EH (cell line): ENCODE results near the gene ZC3H8.
A peak's percentile ranks its signal among the peaks of the same experiment; 100 is the strongest.
"Not testable (repeated sequence)": the region's sequence is repeated elsewhere in the genome, so short reads cannot be mapped to it uniquely, and the experiment has no call there.

ENCODE experiments used
- DNase-seq: peaks from one replicate; pipeline ENCODE4 v3.0.0-alpha.2; 2015; ENCODE audit warnings: low read depth

ZC3H8 gene

DNA sequence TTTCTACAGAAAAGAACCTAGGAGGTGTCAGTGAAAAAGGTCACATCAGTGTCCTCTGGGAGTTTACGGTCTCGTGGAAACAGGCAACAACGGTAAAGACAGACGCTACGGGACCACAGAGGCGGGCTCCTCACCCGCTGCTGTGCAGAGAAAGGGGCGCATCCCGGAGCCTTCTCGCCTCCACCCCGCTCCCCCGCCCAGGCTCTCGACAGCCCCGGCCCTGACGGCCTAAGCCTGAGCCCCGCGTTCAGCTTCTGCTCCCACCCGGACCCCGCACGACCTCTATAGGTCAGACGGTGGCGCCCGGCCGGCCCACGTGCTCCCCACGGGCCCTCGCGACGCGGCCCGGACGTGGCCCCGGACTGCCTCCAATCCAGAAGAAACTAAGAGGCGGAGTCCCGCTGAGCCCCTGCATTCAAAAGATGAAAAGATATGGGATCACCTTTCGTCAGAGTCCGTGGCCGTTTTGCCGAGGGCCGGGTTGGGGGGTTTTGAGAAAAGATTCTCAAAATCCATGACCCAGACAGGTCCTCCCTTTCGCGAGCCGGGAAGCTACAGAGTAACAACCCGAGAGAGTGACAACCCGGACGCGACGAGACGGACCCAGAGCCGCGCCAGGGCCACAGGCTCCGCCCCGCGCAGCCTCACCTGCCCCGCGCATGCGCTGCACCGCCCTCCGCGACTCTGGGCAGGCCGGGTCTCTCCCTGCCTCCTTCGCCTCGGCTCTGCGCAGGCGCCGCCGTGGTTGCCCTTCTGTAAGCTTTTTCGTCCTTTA lies at the start of gene ZC3H8:
Gene ZC3H8 (minus strand): TSS at position 577 of the 775 bp plus-strand sequence. CDS start 61 bp downstream, at position 516.
- DNase-seq, result peak; percentile 89

DNA sequence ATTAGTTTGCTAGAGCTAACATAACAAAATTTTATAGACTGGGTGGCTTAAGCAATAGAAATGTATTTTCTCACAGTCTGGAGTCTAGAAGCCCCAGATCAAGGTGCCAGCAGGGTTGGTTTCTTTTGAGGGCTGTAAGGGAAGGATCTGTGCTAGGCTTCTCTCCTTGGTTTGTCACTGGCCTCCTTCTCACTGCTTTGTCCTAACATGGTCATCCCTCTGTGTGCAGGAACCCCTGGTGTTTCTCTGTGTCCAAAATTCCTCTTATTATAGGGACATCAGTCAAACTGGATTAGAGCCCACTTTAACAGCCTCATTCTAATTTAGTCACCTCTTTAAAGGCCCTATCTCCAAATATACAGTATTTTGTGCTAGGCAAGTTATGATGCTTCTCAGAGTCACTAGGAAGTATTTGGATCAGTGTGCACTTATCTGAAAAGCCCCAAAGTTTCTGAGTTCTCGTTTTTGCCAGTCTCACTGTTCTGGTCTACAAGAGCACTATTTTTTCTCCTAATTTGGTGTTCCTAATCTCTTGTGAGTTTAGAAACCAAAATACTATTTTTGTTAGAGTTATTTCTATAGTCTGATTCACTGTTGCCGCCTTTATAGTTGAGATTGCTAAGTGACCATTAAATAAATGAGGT lies 49.6 kb upstream of the ZC3H8 start:
- no peak for DNase-seq

DNA sequence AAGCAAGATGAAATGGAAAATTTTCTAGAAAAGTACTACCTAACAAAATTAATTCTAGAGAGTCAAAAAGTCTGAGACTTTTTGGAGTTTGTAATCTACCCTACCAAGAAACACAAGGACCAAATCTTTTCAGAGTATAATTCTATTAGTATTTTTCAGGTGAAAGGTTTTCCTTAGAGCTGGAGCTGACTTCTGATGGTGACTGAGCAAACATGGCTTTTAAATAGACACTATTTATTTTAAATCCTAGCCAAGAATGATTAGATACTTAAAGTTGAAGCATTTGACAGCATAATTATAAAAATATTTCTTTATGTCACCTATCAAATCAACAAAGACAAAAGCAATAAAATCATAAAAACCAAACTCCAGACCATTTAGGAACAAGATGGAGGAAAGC lies 47.1 kb upstream of the ZC3H8 start:
- no peak for DNase-seq

DNA sequence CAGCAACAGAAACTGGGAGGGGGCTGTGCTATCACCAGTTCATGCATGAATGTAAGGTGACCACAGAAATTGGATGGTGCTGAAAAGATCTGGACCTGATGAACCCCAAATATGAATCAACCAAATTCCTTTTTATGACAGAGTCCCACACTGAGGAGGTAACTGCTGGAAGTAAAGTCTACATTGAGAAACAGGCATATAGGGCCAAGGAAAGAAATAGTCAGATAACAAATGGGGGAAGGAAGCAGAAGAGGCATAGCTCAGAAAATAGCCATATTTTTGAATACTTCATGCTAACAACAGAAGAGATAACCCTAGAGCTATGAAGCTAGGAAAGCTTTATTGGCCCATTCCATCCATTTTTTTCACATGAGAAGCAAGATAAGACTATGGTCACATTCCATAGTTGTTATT lies 46.3 kb upstream of the ZC3H8 start:
- DNase-seq, result peak; percentile 61

DNA sequence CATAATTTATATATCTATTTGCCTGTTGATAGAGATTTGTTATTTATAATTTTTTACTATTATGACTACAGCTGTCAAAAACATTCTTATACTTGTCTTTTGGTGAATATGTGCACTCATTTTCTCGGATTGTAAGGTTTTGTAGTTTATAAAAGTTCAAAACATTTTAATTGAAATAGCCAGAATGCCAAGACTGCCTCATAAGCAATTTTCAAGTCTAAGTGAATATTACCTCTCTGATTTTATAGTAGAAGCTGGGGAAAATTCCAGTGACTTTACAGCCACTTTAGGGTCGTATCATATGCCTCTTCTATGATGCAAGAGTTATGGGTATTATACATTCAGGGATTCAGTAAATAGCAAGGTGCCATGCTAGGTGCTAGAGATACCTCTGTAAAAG lies 41.6 kb upstream of the ZC3H8 start:
- DNase-seq, result no peak

DNA sequence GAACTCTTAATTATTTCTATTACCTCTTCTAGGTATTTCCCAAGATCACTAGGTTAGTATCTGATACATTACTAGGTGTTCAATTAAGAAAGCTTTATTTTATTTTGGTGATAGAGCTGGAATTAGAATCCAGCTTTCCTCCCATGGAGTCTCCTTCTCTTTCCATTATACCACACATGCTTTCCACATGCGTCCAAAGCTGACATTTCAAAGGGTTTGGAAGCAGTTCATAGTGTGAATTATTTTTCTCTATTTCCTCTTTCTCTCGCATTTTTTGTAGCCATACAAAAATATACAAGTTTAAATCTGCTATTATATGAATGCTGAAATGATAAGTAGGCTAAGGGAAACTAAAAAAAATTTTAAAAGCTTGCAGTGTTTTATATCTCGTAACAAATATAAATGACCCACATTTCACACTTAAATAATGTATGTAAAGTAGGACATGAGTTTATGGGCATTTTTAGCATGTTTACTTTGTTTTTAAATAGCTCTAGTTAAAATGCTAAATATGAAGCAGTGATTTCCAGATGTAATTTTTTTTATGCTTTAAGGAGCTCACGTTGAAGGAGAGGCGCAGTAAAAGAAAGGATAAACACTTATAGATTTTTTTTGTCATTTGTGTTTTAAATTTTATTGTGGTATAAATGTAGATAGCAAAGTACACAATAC lies 40.7 kb upstream of the ZC3H8 start:
- no peak for DNase-seq

DNA sequence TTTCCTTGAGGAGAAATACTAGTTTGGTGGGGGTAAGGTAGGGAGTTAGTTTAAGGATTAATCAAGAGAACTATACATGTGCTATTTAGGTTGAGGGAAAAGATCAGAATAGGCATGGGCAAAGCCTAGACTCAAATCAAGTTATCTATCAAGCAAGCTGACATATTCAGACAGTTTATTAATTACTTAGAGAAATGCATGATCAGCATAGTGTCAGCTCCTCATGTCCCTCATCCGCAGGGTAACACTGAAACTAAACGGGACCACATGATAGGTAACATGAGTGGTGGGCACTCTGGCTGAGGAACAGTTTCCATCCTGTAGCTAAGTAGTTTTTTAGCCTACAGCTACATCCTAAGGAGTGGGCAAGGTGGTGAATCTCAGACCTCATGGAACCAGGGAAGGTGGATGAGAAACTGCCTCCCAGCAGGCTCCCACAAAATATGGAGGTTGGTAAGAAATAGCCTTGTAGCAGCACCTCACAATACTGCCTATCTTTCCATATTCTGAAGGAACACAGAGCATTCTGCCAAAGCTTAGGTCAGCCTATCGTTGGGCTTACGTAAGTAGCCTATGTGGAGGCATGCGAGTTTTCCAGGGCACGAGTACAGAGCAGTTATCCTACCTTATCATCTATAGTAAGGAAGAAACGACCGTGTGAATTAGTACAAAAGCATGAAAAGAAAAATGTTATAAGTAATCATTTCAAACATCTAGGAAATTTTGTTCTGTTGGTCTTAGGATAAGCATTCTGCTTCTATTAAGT lies 39.0 kb upstream of the ZC3H8 start:
- DNase-seq, result no peak

DNA sequence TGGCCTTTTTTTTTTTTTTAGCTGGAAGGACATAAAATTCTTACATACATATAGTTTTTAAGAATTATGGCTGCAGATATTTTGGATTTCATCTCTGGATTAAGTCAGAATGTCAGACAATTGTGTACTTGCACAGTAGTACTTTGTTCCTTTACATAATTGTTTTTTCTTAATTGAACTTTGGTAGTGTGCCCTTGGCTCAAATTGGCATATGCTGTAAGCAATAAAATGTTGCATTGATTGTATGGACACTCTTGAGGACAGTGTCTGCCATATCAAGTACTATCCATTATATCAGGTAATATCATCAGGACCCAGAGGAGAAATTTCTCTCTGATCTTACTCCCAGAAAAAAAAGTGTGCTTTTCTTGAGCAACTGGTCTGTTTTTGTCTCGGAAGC lies 35.8 kb upstream of the ZC3H8 start:
- no peak for DNase-seq

DNA sequence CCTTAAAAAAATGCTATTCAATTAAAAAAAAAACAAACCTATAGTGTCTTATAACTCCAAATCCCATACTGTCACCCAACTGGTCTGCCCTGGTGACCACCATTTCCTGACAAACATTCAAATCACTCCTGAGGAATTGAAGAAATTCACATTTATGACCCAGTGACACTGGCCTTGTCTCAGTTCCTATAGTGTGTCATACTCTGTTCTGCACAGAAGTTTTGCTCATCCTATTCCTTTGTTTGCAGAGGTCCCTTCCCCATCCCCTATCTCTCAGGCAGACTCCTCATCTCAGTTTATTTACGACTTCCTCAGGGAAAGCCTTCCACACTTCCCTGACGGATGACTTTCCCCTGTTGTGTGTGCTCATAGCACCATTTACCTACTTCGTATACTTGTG lies 35.2 kb upstream of the ZC3H8 start:
- DNase-seq, result peak; percentile 48

DNA sequence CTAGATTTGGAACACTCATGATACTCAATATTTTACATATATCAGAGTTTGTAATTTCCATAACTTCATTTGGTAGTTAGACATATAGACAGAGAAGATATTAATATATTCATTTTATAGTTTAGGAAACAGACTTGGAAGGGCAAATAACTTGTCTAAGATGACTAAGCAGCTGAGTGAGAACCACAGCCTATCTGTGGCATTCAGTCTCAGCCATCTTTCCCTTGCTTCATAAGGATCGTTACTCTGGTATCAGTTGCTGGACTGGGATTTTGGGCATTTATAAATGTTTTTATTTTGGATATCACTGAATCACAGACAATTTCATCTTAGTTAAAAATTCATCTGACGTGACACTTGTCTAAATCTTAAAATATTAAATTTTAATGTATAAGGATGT lies 28.7 kb upstream of the ZC3H8 start:
- peak; percentile 21 for DNase-seq

DNA sequence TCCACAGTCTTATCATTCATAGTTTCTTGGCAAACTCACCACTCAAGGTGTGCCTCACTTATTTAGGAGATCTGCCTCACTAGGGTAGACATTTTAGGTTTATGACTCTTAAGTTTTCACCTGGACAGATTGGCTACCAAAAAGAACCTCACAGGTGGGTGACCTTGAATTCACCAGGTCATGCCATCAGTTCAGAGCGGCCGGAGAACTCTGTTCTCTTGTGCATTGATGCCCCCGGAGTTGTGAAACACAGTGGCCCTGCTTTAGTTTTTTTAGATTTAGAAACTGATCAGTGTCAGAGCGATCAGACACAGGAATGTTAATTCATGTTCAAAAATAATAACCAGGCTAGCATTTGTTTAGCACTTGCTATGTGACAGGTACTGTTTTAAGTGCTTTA lies 27.2 kb upstream of the ZC3H8 start:
- not testable (repeated sequence) for DNase-seq

DNA sequence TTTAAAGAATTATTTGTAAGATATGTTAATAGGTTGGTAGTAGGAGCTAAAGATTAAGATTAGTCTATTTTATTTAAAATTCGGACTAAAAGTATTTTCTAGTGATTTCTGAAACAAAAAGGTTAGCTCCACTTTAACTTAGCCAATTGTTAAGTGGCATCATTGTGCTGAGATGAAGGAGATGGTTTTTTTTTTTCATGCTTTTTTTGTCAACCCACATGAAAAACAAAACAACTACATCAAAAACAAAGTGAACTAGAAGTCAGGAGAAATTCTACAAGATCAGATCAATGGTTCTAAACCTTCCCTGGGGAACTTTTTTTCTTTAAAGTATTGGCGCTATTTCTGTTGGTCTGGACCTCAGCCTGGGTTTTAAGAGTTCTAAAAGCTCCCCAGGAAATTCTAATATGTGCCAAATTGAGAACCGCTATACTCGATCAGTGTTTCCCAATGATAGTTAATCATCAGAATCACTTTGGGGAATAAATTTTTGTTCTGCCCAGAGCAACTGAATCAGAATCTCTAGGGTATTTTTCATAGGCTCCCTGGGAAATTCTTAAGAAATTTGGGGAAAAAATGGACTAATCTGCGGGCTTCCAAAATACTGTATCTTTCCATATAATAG lies 22.9 kb upstream of the ZC3H8 start:
- no peak for DNase-seq

DNA sequence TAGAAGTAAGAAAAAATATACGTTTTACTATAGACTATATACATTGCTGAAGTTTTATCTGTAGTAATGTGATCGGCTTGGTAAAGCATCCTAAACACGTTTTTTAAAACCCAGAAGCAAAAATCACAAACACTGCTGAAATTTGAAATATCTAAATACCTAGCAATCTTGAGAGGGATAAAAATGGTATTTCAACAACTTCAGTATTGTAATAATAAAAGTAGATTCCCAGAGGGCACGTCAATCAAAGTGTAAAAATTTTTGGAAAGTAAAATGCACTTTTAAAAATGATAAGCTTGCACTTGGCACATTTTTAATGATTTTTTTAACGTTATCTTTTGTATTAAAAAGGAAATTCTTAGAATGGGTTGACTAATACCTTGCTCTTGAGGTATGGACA lies 22.1 kb upstream of the ZC3H8 start:
- DNase-seq, result no peak

DNA sequence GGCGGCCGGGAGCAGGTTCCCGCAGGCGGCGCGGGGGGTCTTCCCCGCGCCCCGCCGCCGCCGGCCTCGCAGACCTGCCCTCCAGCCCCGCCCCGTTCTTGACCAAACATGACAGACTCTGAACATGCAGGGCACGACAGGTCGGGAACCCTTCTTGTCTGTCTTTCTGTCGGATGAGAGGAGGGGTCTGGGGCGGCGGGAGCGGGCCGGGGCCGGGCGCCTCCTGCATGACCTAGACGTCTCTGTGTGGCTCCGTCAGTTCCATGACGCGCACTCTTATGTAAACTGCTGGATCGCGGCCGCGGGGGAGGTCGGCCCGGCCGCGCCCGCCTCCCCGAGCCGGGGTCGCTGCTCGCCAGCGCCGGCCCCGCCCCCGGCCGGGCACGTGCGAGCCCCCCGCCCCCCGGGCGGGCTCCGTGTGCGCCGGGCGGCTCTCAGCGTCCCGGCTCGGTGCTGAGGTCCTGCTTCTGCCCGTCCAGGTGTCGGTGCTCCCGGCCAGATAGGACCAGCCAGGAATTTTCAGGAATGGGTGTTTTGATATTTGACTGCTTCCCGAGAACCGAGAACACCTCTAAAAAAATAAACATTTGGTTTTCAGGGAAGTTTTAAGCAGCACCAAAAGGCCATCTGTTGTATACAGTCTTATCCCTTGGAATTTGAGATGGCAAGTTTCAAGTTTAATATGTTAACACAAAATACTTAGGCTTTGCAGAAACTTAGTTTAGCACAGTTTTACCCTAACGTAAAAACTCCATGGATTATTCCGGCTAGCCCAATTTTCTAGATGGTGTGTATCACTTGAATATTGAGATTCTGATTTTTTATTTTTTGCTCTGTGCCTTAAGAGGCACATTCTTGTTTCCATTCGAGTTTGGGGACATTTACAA lies 21.3 kb upstream of the ZC3H8 start:
- DNase-seq, result peak; percentile 84

DNA sequence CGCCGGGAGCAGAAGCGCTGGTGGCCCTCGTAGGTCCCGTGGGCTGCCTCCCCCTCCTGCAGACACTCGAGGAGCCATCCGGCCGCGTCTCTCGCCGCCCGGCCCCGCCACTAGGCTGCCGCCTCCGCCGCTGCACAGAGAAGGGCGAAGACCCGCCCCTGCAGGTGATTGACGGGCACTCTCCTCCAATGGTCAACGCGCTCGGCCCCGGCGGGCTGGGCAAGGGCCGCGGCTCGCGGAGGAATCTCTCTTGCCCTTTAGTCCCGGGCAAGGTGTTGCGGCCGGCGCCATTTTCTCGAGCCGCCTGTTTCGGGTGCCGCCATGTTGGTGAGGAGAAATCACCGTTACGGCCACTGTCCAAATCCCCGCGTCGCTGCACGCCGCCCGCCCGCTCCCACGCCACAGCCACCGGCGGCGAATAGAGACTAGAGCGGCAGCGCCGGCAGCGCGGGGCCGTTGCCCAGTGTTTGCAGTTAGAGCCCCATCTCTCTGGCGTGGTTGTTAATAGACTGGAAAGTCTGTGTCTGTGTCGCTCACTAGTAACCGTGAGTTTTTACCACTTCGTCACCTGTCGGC lies 20.6 kb upstream of the ZC3H8 start, which contains the start of gene ZC3H6:
Gene ZC3H6 (plus strand): TSS at position 287 of the 576 bp plus-strand sequence. CDS start 398 bp downstream, outside the sequence.
- DNase-seq, result peak; percentile 95

DNA sequence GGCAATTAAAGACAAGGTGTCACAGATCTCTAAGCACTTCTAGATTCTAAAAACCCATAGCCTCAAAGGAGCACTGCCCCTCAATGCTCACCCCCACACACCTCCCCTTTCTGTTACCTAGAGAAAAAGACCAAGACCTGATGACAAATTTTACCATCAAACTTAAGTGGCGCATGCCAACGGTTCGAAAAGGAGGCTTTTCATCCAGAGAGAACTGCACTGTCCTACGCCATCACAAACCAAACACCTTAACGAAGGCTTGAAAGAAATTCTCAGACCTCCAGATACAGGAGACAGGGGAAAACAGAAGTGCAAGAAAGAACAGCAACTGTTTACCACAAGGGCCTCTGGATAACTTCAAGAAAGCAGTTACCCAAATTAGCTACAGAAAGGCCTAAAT lies 18.5 kb upstream of the ZC3H8 start:
- no peak for DNase-seq

DNA sequence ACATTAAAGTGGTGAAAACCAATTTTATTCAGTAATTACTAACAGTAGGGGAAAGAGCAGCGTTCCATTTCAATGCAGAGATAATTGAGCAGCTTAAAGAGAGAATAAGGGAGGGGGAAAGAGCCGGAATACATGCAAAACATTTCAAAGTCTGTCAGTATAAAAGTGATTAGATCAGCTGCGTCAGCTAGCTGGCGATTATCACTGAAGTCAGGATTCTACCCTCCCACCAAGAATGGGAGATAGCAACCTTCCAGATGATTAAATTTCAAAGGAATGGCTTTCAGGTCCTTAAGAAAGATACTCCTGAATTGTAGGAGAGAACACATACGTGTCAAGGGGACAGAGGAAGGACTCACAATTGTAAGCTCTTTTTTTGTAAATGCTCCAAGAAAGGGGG lies 17.8 kb upstream of the ZC3H8 start:
- DNase-seq, result no peak

DNA sequence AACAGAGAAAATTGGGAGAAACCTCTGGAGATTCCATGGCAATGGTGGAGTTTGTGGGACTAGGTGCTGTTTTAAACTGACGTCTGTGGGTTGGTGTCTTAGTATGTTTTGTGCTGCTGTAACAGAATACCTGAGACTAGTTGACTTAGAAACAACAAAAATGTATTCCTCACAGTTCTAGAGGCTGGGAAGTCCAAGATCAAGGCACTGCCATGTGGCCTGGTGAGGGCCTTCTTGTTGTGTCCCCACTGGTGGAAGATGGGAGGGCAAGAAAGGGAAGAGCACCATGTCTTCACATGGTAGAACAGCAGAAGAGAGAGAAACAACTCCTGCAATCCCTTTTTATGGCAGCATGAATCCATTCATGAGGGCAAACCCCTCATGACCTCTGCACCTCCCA lies 13.7 kb upstream of the ZC3H8 start:
- DNase-seq, result no peak

DNA sequence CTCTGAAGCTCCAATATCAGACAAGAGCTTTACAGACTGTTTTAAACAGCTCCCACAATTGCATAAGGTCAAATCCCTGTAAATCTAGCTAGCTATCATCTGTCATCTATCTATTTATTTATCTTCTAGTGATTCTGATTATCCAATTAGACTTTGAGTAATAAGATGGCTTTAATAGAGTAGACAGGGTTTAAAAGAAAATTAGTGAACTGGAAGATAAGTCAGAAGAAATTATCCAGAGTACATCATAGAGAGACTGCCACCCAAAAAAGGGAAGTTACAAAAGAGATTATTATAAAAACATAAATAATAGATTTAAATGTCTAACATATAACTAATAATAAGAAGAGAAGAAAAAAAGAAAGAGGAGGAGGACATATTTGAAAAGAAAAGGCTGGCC lies 8.0 kb upstream of the ZC3H8 start:
- no peak for DNase-seq

DNA sequence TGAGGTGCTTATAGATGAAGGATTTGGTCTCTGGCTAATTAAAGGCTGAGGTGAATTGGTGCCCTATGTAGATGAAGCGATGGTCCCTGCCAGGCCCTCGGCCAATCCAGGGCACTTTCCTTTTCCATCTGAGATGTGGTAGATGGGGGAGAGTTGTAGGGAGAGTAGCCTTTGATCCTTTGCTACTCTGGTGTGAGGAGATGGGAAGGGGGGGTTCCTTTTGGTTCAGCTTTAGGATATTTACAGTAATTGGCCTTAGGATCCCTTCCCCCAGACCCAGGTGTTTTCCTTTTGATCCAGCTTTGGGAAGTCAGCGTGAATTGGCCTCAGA lies 5.4 kb upstream of the ZC3H8 start:
- no peak for DNase-seq
